ENCODE data around the gene HSPH1.
"Not testable (repeated sequence)": the region's sequence is repeated elsewhere in the genome, so short reads cannot be mapped to it uniquely, and the experiment has no call there.

HSPH1 gene

DNA sequence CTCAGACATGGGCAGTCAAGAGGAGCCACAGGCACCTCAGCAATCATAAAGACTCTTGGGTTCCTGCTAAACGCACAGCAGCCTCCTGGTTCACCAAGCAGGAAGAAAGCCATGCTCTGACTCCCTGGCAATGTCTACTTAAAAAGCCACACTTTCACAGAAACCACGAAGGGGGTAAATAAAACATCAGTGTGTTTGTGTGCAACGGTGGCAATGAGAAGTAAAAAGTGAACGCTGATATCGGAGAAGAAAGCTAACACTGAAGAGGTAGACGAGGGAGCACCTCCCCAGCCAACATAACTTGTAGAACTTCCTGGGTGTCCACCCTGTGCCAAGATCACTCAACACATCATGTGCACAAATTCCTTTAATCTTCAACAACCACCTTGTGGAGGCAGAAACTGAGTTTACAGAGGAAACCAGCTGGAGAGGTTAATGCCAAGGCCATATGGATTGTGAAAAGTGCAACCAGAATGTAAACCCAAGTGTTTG lies 30.2 kb downstream of the HSPH1 start:
- no peak for DNase-seq (ENCODE audit: low spot score)

DNA sequence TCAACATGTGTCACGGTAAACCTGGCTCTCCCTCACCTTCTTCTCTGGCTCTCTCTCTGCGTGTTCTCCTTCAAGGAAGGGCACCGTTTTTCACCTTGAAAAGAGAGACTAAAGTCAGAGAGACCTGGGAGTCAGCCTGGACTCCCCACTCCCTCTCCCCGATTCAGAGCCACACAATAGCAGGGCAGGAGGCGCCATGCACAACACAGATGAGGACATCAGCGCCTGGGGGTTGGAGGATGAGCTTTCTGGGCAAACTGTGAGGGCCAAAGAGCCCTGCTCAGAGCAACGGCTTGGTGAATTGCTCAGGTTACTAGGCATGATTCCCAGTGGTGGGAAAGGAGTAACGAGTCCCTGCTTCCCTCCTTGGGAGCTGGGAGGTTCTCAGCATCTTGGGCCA lies 32.3 kb downstream of the HSPH1 start:
- no peak for DNase-seq (ENCODE audit: low spot score)

GRCh38 chr13:31124204-31124603 lies 37.5 kb downstream of the HSPH1 start:
- DNase-seq (ENCODE audit: low spot score): no peak

DNA sequence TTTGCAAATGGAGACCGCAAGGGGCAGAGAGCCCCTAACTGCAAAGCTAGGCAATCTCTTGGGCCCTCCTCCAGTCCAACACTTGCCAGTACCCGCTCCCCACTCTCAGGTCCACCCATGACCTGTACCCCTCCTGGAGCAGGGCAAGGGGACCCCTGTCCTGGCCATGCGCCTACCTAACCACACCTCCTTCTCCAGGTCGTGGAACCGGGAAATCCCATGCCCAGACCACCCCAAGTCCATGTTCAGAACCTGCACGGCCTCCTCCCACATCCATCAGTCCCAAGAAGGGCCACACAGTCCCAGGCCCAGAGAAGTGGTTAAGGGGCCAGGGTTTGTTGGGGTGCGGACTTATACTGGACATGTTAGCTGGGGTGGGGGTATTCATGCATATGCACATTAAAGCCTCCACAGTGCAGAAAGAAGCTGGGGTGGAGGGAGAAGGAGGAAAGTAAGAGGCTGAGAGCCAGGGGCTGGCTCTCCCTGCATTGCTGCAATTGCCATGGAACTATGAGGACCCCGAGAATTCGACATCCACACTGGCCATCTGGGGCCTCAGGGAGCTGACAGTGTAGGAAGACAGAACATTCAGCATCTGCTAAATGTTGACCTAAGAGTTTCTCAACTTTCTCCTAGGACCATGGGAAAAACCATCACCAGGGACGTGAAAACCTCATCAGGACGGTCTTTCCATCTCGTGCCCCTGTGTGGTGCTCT lies 39.0 kb downstream of the HSPH1 start:
- DNase-seq (ENCODE audit: low spot score): no peak

- no peak for DNase-seq (ENCODE audit: low spot score)
These were observed 39.6 kb downstream of the HSPH1 start for GRCh38 chr13:31122143-31122542.

GRCh38 chr13:31121379-31122140 lies 40.1 kb downstream of the HSPH1 start:
- no peak for DNase-seq (ENCODE audit: low spot score)

GRCh38 chr13:31119966-31120700 lies 41.6 kb downstream of the HSPH1 start:
- DNase-seq (ENCODE audit: low spot score): no peak

- no peak for DNase-seq (ENCODE audit: low spot score)
These were observed 42.2 kb downstream of the HSPH1 start for GRCh38 chr13:31119526-31119925.

GRCh38 chr13:31116224-31116623 lies 45.5 kb downstream of the HSPH1 start:
- no peak for DNase-seq (ENCODE audit: low spot score)

DNA sequence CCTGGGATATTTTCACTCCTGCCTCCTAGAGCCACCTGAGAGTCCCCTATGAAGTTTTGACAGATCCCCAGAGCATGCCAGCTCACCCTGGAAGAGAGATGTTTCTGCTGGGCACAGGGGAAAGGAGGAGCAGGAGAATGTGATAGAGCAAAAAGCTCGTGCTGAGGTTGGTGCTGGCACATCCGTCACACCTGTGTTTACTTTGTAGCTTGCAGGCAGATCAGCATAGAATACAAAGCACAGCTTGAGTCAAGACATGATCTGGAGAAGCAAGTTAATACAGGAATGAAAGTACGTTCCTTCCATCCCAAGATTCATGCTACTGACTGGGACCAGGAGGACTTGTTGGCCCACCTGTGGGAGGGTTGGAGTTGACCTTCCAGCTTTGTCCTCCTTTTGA lies 46.1 kb downstream of the HSPH1 start:
- no peak for DNase-seq (ENCODE audit: low spot score)

DNA sequence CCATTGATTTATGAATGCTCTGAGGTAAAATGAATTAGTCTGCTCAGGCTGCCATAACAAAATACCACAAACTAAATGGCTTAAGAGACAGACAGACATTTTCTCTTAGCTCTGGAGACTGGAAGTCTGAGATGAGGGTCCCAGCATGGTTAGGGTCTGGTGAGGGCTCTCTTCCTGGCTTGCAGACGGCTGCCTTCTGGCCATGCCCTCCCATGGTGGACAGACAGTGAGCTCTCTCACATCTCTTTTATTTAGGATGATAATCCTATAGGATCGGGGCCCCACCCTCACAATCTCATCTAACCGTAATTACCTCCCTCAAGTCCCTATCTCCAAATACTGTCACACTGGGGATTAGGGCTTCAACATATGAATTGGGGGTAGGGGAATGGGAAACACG lies 47.1 kb downstream of the HSPH1 start:
- no peak for DNase-seq (ENCODE audit: low spot score)

DNA sequence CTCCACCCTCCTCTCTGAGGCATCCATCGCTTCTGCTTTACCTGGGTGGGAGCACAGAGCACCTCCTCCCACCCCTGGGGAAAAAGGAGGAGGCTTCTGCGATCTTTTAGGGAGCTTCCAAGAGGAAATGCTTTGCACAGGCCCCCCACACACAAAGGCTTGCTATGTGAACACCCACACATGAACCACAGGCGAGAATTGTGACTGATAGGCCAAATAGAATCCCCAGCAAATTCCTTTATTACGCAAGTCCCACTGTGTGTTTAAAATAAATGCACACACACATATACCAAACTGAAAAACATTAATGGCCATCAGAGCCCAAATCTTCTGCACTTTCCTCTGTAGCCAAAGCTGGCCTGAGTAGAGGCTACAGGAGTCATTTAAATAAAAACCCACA lies 50.6 kb downstream of the HSPH1 start:
- DNase-seq (ENCODE audit: low spot score): no peak

DNA sequence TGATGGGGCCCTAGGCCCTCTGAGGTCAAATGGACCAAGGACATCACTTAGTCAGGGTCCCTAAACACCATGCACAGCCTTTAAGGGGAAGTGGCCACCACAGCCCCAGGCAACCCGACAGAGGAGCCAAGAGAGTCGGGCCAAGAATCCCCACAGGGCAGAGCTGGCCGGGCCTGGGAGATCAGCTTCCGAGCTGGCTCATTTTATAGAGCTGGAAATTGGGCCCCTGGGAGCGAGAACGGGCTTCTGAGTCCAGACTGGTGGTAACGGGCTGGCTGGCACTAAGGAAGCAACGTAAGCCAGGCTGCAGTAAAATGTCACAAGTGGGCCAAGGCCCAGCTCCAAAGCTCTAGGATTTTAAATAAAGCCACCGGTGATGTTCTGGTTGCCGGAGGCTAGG lies 51.1 kb downstream of the HSPH1 start:
- DNase-seq (ENCODE audit: low spot score): no peak

DNA sequence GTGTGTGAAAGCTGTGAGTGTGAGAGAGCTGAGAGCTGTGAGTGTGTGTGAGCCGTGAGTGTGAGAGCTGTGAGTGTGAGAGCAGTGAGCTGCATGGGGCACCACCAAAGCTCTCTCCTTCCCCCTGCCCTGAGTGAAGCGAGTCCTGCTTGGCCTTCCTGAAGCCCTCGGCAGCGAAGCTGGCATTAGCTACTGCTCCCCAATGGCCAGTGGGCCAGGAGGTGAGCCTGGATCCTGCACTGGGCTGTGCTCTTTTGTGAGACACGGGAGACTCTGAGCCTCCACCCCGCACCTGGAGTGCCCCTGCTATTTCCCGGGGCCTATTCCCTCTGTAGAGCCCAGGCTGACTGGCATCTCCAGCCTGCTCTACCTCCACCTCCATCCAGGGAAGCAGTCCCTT lies 51.5 kb downstream of the HSPH1 start:
- no peak for DNase-seq (ENCODE audit: low spot score)

- DNase-seq (ENCODE audit: low spot score): no peak
These were observed 54.6 kb downstream of the HSPH1 start for GRCh38 chr13:31107109-31107508.

GRCh38 chr13:31105856-31106255 lies 55.8 kb downstream of the HSPH1 start:
- no peak for DNase-seq (ENCODE audit: low spot score)

DNA sequence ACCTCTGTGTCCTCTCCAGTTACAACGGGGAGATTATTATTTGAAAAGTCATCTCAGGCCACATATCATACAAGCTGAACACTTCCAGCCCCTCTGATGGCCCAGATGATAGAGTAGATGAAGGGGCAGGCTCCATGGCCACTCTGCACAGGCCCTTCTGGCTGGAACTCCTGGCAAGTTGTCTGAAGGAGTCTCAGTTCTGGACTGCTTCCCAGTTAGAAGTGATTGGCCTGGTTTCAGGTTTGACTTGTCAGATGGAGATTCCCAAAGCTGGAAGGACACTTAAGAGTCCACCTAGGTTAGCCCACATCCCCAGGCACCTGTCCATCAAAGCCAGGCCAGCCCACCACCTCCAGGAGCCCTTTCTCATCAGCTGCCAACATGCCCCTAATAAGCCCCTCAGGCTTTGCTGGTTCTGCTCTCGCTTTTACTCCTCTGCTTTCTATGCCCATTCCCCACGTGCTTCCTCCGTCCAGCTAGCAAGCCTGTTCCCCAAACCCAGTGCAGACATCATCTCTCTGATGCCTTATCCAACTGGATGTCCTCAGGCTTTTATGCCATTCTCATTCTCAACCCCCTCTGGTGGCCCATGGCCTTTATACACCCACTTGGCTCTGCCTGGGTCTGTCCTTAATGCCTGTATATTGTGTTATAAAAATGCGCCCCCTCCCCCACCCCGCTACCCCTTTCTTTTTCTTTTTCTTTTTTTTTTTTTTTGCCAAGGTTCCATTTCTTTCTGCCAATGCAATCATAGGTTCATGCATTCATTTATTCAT lies 56.5 kb downstream of the HSPH1 start:
- no peak for DNase-seq (ENCODE audit: low spot score)

GRCh38 chr13:31102905-31103304 lies 58.8 kb downstream of the HSPH1 start:
- no peak for DNase-seq (ENCODE audit: low spot score)

GRCh38 chr13:31101472-31102170 lies 60.1 kb downstream of the HSPH1 start:
- no peak for DNase-seq (ENCODE audit: low spot score)

DNA sequence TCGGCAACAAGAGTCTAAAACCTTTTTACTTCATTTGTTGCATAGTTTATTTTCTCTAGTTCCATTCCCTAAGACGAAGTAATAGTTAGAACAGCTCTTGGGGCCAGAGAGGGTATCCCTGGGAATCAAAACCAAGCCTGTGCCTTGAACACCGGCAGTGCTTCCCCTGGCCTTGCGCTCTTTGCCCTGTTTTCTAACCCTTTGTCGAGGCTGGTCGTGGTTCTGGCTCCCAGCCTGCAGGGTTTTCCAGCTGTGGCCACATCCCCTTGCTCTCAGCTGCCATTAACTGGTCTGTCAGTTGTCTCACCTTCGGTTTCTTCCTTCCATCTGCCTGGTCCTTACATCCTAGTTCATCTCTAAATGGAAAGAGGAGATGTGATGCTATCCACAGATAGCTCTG lies 61.0 kb downstream of the HSPH1 start:
- DNase-seq (ENCODE audit: low spot score): no peak

DNA sequence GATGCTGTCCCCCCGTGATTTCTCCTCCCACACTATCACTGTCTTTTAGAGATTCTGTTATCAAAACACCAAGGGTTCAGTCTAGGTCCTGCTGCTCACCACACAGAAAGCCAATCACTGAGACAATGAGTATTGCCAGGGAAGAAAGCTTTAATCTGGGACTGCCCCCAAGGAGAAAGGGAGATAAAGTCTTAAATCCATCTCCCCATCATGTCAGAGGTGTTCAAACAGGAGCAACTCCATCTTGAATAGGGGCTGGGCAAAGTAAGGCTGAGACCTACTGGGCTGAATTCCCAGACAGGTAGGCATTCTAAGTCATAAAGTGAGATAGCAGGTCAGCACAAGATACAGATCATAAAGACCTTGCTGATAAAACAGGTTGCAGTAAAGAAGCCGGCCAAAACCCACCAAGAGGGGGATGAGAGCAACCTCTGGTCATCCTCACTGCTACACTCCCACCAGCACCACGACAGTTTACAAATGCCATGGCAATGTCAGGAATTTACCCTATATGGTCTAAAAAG lies 63.7 kb downstream of the HSPH1 start:
- DNase-seq (ENCODE audit: low spot score): not testable (repeated sequence)

All from globus pallidus (tissue), 1 donor.